HG02973 (cell line): ENCODE data around the gene KLHL8.

Experiments used
- ATAC-seq: cut with Tn5 transposase; IDR thresholded peaks from one replicate; pipeline ENCODE4 v1.9.1; 2021; ENCODE audit warnings: moderate library complexity; ENCODE audit not compliant: unreplicated experiment

KLHL8 gene

GRCh38 chr4:87126056-87126455 is 94.4 kb downstream of the KLHL8 start:
- ATAC-seq = no peak

- no peak for ATAC-seq
These were observed 98.2 kb downstream of the KLHL8 start for GRCh38 chr4:87122252-87122651.

GRCh38 chr4:87121341-87122065 is 98.9 kb downstream of the KLHL8 start:
- no peak for ATAC-seq

GRCh38 chr4:87120411-87121162 is 99.8 kb downstream of the KLHL8 start:
- ATAC-seq = no peak

- no peak for ATAC-seq
These were observed 100.4 kb downstream of the KLHL8 start for GRCh38 chr4:87120010-87120409.

GRCh38 chr4:87118826-87119225 is 101.6 kb downstream of the KLHL8 start:
- ATAC-seq = no peak

GRCh38 chr4:87118421-87118820 is 102.0 kb downstream of the KLHL8 start:
- ATAC-seq = no peak

- ATAC-seq = no peak
These were observed 102.7 kb downstream of the KLHL8 start for GRCh38 chr4:87117732-87118075.

GRCh38 chr4:87117051-87117731 is 103.2 kb downstream of the KLHL8 start:
- no peak for ATAC-seq

GRCh38 chr4:87116231-87116630 is 104.2 kb downstream of the KLHL8 start:
- ATAC-seq = no peak

GRCh38 chr4:87114245-87115062 is 106.0 kb downstream of the KLHL8 start:
- no peak for ATAC-seq

- no peak for ATAC-seq
These were observed 108.4 kb downstream of the KLHL8 start for GRCh38 chr4:87112063-87112462.
